Nephron progenitor cell (in vitro differentiated cells): Measurements from ENCODE around the gene FAM234B.
A peak's percentile ranks its signal among the peaks of the same experiment; 100 is the strongest.

Experiments
- DNase-seq: peaks from one replicate; pipeline ENCODE4 v3.0.0; 2021
- H3K27ac Mint-ChIP-seq: 2 replicates; pipeline ENCODE4 v1.8.0; 2021; ENCODE audit warnings: mild to moderate bottlenecking, moderate library complexity, mixed read lengths
- H3K27me3 Mint-ChIP-seq: 2 replicates; pipeline ENCODE4 v1.8.0; 2021; ENCODE audit warnings: mild to moderate bottlenecking, low read depth, mixed read lengths; ENCODE audit not compliant: poor library complexity
- H3K36me3 Mint-ChIP-seq: 2 replicates; pipeline ENCODE4 v1.8.0; 2021; ENCODE audit warnings: low read depth, mixed read lengths
- H3K4me1 Mint-ChIP-seq: 2 replicates; pipeline ENCODE4 v1.8.0; 2021; ENCODE audit warnings: mixed read lengths
- H3K4me3 Mint-ChIP-seq: 2 replicates; pipeline ENCODE4 v1.8.0; 2021; ENCODE audit warnings: mild to moderate bottlenecking, moderate library complexity, mixed read lengths
- H3K9me3 Mint-ChIP-seq: 2 replicates; pipeline ENCODE4 v1.8.0; 2021; ENCODE audit warnings: mild to moderate bottlenecking, moderate library complexity, mixed read lengths
- CTCF ChIP-seq: fragments of 200-600 bp; sonication (generic); IDR thresholded peaks from 2 replicates; pipeline ENCODE4 v1.5.0; 2021; ENCODE audit warnings: antibody characterized with exemption

FAM234B gene

GRCh38 chr12:13099066-13099843 lies 55.1 kb downstream of the FAM234B start:
- Mint-ChIP-seq H3K4me3 (peak overlapping the region; percentile 82), H3K27me3 (no peaks in the 10 kb centered on the region), H3K36me3 (no peaks in the 10 kb centered on the region), H3K4me1 (peaks cover 56% of the 10 kb centered on the region), H3K9me3 (no peaks in the 10 kb centered on the region), H3K27ac (peak overlapping the region; percentile 91)
- DNase-seq: no peak
- TF ChIP-seq CTCF: no peak

- Mint-ChIP-seq H3K4me3 (peak overlapping the region; percentile 82), H3K27ac (peak overlapping the region; percentile 100), H3K4me1 (peaks cover 56% of the 10 kb centered on the region), H3K36me3 (no peaks in the 10 kb centered on the region), H3K27me3 (no peaks in the 10 kb centered on the region), H3K9me3 (peaks cover 2% of the 10 kb centered on the region)
- no peak for TF ChIP-seq CTCF
- no peak for DNase-seq
These were observed 55.8 kb downstream of the FAM234B start for GRCh38 chr12:13099844-13100604.

GRCh38 chr12:13100605-13100881 lies 56.4 kb downstream of the FAM234B start:
- no peak for TF ChIP-seq CTCF
- peaks cover 4% of the 10 kb centered on the region for H3K9me3 Mint-ChIP-seq
- H3K27me3 Mint-ChIP-seq: no peaks in the 10 kb centered on the region
- H3K36me3 Mint-ChIP-seq: no peaks in the 10 kb centered on the region
- H3K4me1 Mint-ChIP-seq: peaks cover 56% of the 10 kb centered on the region
- peak overlapping the region; percentile 100 for H3K27ac Mint-ChIP-seq
- H3K4me3 Mint-ChIP-seq: peak overlapping the region; percentile 82
- DNase-seq: no peak

GRCh38 chr12:13100882-13101769 lies 56.9 kb downstream of the FAM234B start:
- no peak for TF ChIP-seq CTCF
- Mint-ChIP-seq H3K36me3 (no peaks in the 10 kb centered on the region), H3K9me3 (peaks cover 7% of the 10 kb centered on the region), H3K27me3 (no peaks in the 10 kb centered on the region), H3K27ac (peak overlapping the region; percentile 100), H3K4me1 (peaks cover 56% of the 10 kb centered on the region), H3K4me3 (peak overlapping the region; percentile 82)
- DNase-seq: peak; percentile 90

- Mint-ChIP-seq H3K4me3 (peak overlapping the region; percentile 70), H3K36me3 (no peaks in the 10 kb centered on the region), H3K27me3 (no peaks in the 10 kb centered on the region), H3K27ac (peak overlapping the region; percentile 86), H3K9me3 (peaks cover 9% of the 10 kb centered on the region), H3K4me1 (peaks cover 56% of the 10 kb centered on the region)
- no peak for TF ChIP-seq CTCF
- DNase-seq: no peak
These were observed 57.7 kb downstream of the FAM234B start for GRCh38 chr12:13101821-13102375.
